Memory B cell (primary cell): Measurements from ENCODE around the gene MED13L.

Experiments
- ATAC-seq: fragments of 150-1000 bp; cut with Tn5 transposase; 2 replicates; pipeline ENCODE4 v1.10.0; 2021; ENCODE audit warnings: low read depth, mild to moderate bottlenecking, moderate library complexity
- DNase-seq, 2 donors: peaks; one replicate each; pipeline ENCODE4 v3.0.0; 2022; ENCODE audit warnings: low spot score in 2 of 2
- H3K27ac Mint-ChIP-seq: one replicate; pipeline ENCODE4 v1.8.0; 2022; ENCODE audit warnings: mild to moderate bottlenecking, moderate library complexity, mixed read lengths
- H3K27me3 Mint-ChIP-seq: one replicate; pipeline ENCODE4 v1.8.0; 2022; ENCODE audit warnings: mixed read lengths
- H3K36me3 Mint-ChIP-seq: one replicate; pipeline ENCODE4 v1.8.0; 2022; ENCODE audit warnings: mild to moderate bottlenecking, mixed read lengths
- H3K4me1 Mint-ChIP-seq: one replicate; pipeline ENCODE4 v1.8.0; 2022; ENCODE audit warnings: mixed read lengths
- H3K4me3 Mint-ChIP-seq: one replicate; pipeline ENCODE4 v1.8.0; 2022; ENCODE audit warnings: mild to moderate bottlenecking, moderate library complexity, mixed read lengths
- H3K9me3 Mint-ChIP-seq: one replicate; pipeline ENCODE4 v1.8.0; 2022; ENCODE audit warnings: mixed read lengths

MED13L gene

GRCh38 chr12:115973968-115974724, 303.3 kb downstream of the MED13L start:
- no peaks in the 10 kb centered on the region for H3K27me3 Mint-ChIP-seq
- peaks cover 37% of the 10 kb centered on the region for H3K36me3 Mint-ChIP-seq
- H3K27ac Mint-ChIP-seq, result no peak overlapping the region
- no peak overlapping the region for H3K4me3 Mint-ChIP-seq
- H3K4me1 Mint-ChIP-seq, result no peaks in the 10 kb centered on the region
- DNase-seq (no peak), ATAC-seq (no peak)
- H3K9me3 Mint-ChIP-seq, result no peaks in the 10 kb centered on the region

- no peak for ATAC-seq
- H3K27ac Mint-ChIP-seq, result peak overlapping the region; percentile 36
Measured at GRCh38 chr12:115973066-115973465, 304.4 kb downstream of the MED13L start.

GRCh38 chr12:115972241-115972640, 305.3 kb downstream of the MED13L start:
- H3K36me3 Mint-ChIP-seq, result peaks cover 41% of the 10 kb centered on the region
- no peaks in the 10 kb centered on the region for H3K9me3 Mint-ChIP-seq
- no peaks in the 10 kb centered on the region for H3K27me3 Mint-ChIP-seq
- DNase-seq, result no peak
- H3K4me3 Mint-ChIP-seq, result no peak overlapping the region
- no peak overlapping the region for H3K27ac Mint-ChIP-seq
- no peak for ATAC-seq
- H3K4me1 Mint-ChIP-seq, result no peaks in the 10 kb centered on the region

More at GRCh38 chr12:115973066-115973465, 304.4 kb downstream of the MED13L start:
- Mint-ChIP-seq H3K9me3 (no peaks in the 10 kb centered on the region), H3K36me3 (peaks cover 44% of the 10 kb centered on the region), H3K27me3 (no peaks in the 10 kb centered on the region), H3K4me3 (no peak overlapping the region), H3K4me1 (no peaks in the 10 kb centered on the region)
- DNase-seq, result no peak

- Mint-ChIP-seq H3K27ac (no peak overlapping the region), H3K4me3 (no peak overlapping the region), H3K4me1 (no peaks in the 10 kb centered on the region), H3K36me3 (peaks cover 40% of the 10 kb centered on the region), H3K27me3 (no peaks in the 10 kb centered on the region), H3K9me3 (no peaks in the 10 kb centered on the region)
- no peak for DNase-seq
- ATAC-seq, result no peak
Measured at GRCh38 chr12:115968211-115968610, 309.3 kb downstream of the MED13L start.

- H3K27me3 Mint-ChIP-seq, result no peaks in the 10 kb centered on the region
- ATAC-seq, result no peak
- no peak overlapping the region for H3K27ac Mint-ChIP-seq
- peaks cover 34% of the 10 kb centered on the region for H3K36me3 Mint-ChIP-seq
- no peaks in the 10 kb centered on the region for H3K4me1 Mint-ChIP-seq
- no peaks in the 10 kb centered on the region for H3K9me3 Mint-ChIP-seq
- DNase-seq, result no peak
- H3K4me3 Mint-ChIP-seq, result no peak overlapping the region
Measured at GRCh38 chr12:115966376-115966775, 311.1 kb downstream of the MED13L start.

- Mint-ChIP-seq H3K36me3 (peaks cover 38% of the 10 kb centered on the region), H3K27ac (no peak overlapping the region), H3K9me3 (no peaks in the 10 kb centered on the region), H3K4me3 (no peak overlapping the region), H3K4me1 (no peaks in the 10 kb centered on the region), H3K27me3 (no peaks in the 10 kb centered on the region)
- ATAC-seq, result no peak
- DNase-seq, result no peak
Measured at GRCh38 chr12:115964626-115965025, 312.9 kb downstream of the MED13L start.

GRCh38 chr12:115964214-115964613, 313.3 kb downstream of the MED13L start:
- ATAC-seq (no peak), DNase-seq (no peak)
- no peak overlapping the region for H3K4me3 Mint-ChIP-seq
- H3K36me3 Mint-ChIP-seq, result peaks cover 38% of the 10 kb centered on the region
- H3K4me1 Mint-ChIP-seq, result no peaks in the 10 kb centered on the region
- no peak overlapping the region for H3K27ac Mint-ChIP-seq
- H3K27me3 Mint-ChIP-seq, result no peaks in the 10 kb centered on the region
- H3K9me3 Mint-ChIP-seq, result no peaks in the 10 kb centered on the region

- Mint-ChIP-seq H3K4me3 (no peak overlapping the region), H3K27me3 (no peaks in the 10 kb centered on the region), H3K9me3 (no peaks in the 10 kb centered on the region), H3K27ac (no peak overlapping the region), H3K4me1 (no peaks in the 10 kb centered on the region), H3K36me3 (peaks cover 34% of the 10 kb centered on the region)
- DNase-seq (no peak), ATAC-seq (no peak)
Measured at GRCh38 chr12:115962216-115962615, 315.3 kb downstream of the MED13L start.

GRCh38 chr12:115960868-115961802, 316.4 kb downstream of the MED13L start:
- DNase-seq (no peak), ATAC-seq (no peak)
- H3K27me3 Mint-ChIP-seq, result no peaks in the 10 kb centered on the region
- no peaks in the 10 kb centered on the region for H3K4me1 Mint-ChIP-seq
- no peak overlapping the region for H3K27ac Mint-ChIP-seq
- H3K4me3 Mint-ChIP-seq, result no peak overlapping the region
- no peaks in the 10 kb centered on the region for H3K9me3 Mint-ChIP-seq
- peaks cover 32% of the 10 kb centered on the region for H3K36me3 Mint-ChIP-seq

GRCh38 chr12:115957686-115958290, 319.7 kb downstream of the MED13L start:
- no peak overlapping the region for H3K27ac Mint-ChIP-seq
- no peaks in the 10 kb centered on the region for H3K27me3 Mint-ChIP-seq
- H3K9me3 Mint-ChIP-seq, result no peaks in the 10 kb centered on the region
- ATAC-seq (no peak), DNase-seq (no peak)
- H3K4me3 Mint-ChIP-seq, result no peak overlapping the region
- H3K4me1 Mint-ChIP-seq, result no peaks in the 10 kb centered on the region
- peaks cover 18% of the 10 kb centered on the region for H3K36me3 Mint-ChIP-seq

- DNase-seq, result no peak
- no peak for ATAC-seq
- Mint-ChIP-seq H3K27ac (no peak overlapping the region), H3K9me3 (no peaks in the 10 kb centered on the region), H3K4me3 (no peak overlapping the region), H3K36me3 (peaks cover 17% of the 10 kb centered on the region), H3K27me3 (no peaks in the 10 kb centered on the region), H3K4me1 (no peaks in the 10 kb centered on the region)
Measured at GRCh38 chr12:115956659-115957058, 320.8 kb downstream of the MED13L start.

- no peak for DNase-seq
- Mint-ChIP-seq H3K27me3 (no peaks in the 10 kb centered on the region), H3K9me3 (no peaks in the 10 kb centered on the region), H3K27ac (no peak overlapping the region), H3K36me3 (peaks cover 17% of the 10 kb centered on the region), H3K4me3 (no peak overlapping the region), H3K4me1 (no peaks in the 10 kb centered on the region)
- no peak for ATAC-seq
Measured at GRCh38 chr12:115956236-115956635, 321.3 kb downstream of the MED13L start.

- no peaks in the 10 kb centered on the region for H3K27me3 Mint-ChIP-seq
- no peak for ATAC-seq
- H3K36me3 Mint-ChIP-seq, result peaks cover 10% of the 10 kb centered on the region
- H3K4me3 Mint-ChIP-seq, result no peak overlapping the region
- H3K9me3 Mint-ChIP-seq, result no peaks in the 10 kb centered on the region
- H3K4me1 Mint-ChIP-seq, result no peaks in the 10 kb centered on the region
- no peak for DNase-seq
- H3K27ac Mint-ChIP-seq, result no peak overlapping the region
Measured at GRCh38 chr12:115953450-115953849, 324.0 kb downstream of the MED13L start.

- H3K4me1 Mint-ChIP-seq, result no peaks in the 10 kb centered on the region
- no peak overlapping the region for H3K27ac Mint-ChIP-seq
- ATAC-seq, result no peak
- H3K9me3 Mint-ChIP-seq, result no peaks in the 10 kb centered on the region
- DNase-seq, result no peak
- no peak overlapping the region for H3K4me3 Mint-ChIP-seq
- H3K27me3 Mint-ChIP-seq, result no peaks in the 10 kb centered on the region
- H3K36me3 Mint-ChIP-seq, result peaks cover 8% of the 10 kb centered on the region
Measured at GRCh38 chr12:115953031-115953430, 324.5 kb downstream of the MED13L start.
